SH-SY5Y (cell line): ENCODE measurements around the gene CERT1.

Experiments
- GATA2 ChIP-seq: IDR thresholded peaks from 2 replicates; pipeline ENCODE4 v1.6.1; 2011; ENCODE audit warnings: mild to moderate bottlenecking, low read depth, low read length
- GATA3 ChIP-seq: IDR thresholded peaks from 2 replicates; pipeline ENCODE4 v1.6.1; 2011; ENCODE audit warnings: low read depth, mild to moderate bottlenecking, low read length, moderate library complexity

DNA sequence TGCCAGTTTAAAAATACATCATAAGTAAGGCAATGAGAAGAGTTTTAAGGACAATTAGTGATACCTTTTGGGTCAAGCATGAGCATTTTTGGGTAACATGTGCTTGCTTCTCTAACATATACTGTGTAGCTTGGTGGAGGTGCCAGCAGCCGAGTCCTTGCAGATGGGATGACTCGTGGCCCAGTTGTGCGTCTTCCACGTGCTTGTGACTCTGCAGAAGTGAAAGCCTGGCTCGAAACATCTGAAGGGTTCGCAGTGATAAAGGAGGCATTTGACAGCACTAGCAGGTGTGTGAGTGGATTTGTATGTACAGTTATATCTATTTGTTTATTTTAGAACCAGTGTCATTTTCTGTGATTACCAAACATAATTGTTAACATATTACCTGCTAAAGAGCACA is 156.2 kb downstream of the CERT1 start:
- TF ChIP-seq GATA2 (no peak), GATA3 (no peak)
